GM18526 (cell line): ENCODE results near the gene SNIP1.
A peak's percentile ranks its signal among the peaks of the same experiment; 100 is the strongest.

Source experiments
- POLR2A ChIP-seq: IDR thresholded peaks from 3 replicates; pipeline ENCODE4 v1.6.1; 2011; ENCODE audit not compliant: insufficient read length; ENCODE audit errors: extremely low read depth

SNIP1 gene, protein sequence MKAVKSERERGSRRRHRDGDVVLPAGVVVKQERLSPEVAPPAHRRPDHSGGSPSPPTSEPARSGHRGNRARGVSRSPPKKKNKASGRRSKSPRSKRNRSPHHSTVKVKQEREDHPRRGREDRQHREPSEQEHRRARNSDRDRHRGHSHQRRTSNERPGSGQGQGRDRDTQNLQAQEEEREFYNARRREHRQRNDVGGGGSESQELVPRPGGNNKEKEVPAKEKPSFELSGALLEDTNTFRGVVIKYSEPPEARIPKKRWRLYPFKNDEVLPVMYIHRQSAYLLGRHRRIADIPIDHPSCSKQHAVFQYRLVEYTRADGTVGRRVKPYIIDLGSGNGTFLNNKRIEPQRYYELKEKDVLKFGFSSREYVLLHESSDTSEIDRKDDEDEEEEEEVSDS

DNA sequence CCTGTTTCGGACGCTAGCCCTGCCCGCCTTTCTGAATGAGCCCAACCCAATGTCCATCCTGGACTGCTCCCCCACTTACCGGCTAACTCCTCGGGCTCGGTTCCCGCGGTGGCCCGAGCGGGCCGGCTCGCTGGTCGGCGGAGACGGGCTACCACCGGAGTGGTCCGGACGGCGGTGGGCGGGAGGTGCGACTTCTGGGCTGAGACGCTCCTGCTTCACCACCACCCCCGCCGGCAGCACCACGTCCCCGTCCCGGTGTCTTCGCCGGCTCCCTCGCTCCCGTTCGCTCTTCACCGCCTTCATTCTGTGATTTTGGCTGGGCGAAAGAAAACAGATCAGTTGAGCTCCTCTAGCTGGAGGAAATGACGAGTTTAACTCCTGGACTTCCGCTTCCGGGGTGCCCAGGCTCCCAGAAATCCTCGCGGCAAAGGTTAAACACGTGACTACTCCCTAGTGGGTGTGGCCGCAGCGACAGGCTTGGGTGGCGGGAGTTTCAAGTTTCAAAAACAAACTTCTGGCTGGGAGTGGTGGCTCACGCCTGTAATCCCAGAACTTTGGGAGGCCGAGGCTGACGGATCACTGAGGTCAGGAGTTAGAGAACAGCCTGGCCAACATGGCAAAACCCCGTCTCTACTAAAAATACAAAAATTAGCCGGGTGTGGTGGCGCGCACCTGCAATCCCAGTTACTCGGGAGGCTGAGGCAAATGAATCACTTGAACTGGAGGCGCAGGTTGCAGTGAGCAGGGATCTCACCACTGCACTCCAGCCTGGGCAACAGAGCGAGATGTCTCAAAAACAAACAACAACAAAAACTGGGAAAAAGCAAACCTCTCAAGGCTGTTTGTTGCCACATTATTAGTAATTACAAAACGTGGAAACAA lies at the start of gene SNIP1:
Gene SNIP1, minus strand, starts transcription at position 367 of the 882 bp plus-strand sequence. Its CDS starts 64 bp downstream, at position 303.
- TF ChIP-seq POLR2A = peak; percentile 72

DNA sequence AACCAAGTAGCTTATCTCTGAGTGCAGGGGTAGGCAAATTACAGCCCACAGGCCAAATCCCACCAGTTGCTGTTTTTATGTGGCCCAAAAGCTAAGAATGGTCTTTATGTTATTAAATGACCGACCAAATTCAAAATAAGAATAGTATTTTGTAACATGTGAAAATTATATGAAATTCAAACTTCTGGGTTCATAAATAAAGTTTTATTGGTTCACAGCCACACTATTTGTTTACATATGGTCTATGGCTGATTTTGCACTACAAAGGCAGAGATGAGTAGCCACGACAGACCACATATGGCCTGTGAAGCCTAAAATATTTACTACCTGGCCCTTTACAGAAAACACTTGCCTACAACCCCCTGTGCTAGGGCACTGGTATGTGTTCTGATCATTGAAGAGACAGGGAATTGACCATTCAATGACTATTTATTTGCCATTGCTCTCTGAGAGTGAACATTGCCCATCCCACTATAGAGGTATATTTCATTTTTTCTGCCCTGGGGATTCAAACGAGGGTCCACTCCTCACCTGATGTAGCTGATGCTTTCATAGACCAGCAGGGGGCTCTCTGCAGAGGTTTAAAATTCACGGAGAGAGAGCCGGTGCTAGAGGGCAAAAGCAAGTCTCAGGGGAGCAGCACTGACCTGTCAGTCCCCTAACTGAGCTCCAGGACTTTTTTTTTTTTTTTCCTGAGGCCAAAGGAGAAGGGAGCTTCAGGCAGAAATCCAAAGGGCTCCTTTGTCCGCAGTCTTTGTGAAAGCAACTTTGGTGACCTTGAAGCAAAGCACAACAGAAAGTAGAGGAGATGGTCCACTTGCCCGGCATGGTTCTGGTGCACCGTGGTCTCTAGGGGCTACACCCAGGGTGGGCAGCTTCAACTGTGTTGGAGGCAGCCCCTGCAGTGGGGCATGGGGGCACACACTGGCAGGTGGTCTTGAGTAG lies 48.9 kb upstream of the SNIP1 start:
- TF ChIP-seq POLR2A = no peak

DNA sequence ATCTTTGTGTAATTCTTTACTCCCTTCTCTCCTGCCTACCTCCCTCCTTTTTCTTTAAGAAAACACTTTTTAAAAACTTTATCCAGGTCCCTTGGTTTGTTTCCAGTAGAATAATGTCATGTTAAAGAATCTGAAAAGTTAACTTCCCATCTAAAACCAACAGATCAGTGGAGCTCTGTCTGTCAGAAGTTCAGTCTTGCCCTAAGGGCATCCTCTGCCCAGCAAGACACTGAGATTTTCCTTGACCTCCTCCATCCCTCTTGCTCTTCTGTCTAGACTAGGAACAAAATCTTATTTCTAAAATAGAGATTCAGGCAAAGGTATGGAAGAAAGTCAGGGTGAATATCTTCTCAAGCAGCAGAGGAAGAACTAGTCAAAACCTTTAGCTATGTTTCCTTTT lies 47.3 kb upstream of the SNIP1 start:
- TF ChIP-seq POLR2A = no peak

DNA sequence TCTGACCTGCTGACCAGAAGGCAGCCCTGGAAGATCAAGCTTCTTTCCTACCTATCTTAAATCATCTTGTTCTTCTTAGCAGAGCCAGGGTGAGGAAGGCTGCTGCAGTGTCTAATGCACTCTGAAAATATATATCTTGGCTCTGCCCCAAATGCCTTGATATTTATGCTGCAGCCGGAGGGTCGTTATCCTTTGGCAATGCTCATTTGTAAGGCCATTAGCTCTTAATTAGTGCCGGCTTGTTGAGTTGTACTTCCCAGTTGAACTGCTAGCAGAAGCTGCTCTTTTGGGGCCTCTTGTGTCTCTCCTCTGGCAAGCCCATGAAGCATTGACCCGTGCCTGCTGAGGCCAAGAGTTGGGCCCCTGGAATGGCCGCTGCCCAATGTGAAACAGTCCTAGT lies 45.8 kb upstream of the SNIP1 start:
- TF ChIP-seq POLR2A = no peak

DNA sequence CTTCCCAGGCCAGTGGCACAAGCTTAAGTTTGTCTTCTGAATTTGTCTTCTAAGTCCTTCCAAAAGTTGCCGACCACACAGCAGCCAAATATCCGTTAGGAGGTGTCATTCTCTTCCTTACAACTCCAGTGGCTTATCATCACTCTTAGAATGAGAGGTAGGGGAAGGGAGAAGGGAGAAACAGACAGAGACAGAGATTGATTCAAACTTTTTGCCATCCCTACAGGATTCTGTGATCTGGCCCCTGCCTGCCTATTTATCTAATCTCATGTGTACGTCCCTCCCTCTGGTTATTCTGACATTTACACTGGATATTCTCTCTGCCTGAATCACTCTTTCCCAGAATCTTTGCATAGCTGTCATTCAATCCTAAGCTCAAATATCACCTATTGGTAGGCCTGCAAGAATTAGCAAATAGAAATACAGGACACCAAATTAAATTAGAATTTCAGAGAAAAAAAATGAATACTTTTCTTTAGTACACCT lies 42.1 kb upstream of the SNIP1 start:
- no peak for TF ChIP-seq POLR2A

DNA sequence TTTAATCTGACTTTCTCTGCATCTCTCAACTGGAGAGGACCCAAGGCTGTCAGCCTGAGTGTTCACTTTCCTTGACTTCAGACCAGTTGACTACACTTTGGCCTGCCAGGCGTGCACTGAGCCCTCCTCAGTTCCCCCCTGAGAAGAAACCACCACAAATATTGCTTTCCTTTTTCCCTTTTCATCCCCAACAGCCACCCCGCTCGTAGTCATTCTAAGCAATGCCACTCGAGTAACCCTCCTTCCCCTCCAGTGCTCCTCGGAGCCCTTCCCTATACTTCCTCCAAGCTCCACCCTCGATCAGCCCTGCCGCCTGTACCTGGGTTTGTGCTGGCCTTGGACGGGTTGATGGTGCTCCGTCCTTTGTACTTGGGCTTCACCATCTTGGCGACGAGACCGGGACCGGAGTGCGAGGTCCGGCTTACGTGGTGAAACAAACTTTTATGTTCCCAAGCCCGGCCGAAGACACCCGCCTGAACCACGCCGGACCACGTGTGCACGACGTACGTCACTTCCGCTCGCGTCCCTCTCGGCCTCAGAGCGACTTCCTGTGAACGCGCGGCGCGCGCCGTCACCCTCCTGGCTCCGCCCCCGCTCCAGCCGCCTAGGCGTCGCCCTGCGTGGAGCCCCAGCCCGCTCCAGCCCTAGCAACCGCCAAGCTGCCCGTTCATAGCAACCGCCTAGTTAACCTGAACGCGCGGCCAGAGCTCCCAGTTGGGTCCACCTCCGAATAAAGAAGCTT lies 41.5 kb upstream of the SNIP1 start, which contains the start of gene GNL2:
Gene GNL2, minus strand, starts transcription at position 498 of the 742 bp plus-strand sequence. Its CDS starts 115 bp downstream, at position 383.
- peak; percentile 92 for TF ChIP-seq POLR2A

DNA sequence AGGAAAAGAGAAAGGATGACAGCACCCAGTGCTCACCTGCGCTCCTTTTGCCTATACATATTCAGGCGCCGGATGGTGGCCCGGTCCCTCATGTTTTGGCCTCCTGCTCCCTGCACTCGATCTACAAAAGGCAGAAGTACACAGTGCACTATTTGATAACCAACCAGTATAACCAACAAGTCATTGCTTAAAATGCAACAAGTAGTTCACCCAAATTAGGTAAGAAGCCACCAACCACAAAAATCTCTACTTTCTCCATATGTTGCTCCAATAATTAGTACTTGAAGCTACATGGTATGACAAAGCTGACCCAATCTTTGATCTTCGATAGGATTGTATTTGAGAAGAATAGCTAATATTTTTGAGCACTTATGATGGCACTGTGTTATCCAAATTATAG lies 39.6 kb upstream of the SNIP1 start:
- TF ChIP-seq POLR2A = no peak

DNA sequence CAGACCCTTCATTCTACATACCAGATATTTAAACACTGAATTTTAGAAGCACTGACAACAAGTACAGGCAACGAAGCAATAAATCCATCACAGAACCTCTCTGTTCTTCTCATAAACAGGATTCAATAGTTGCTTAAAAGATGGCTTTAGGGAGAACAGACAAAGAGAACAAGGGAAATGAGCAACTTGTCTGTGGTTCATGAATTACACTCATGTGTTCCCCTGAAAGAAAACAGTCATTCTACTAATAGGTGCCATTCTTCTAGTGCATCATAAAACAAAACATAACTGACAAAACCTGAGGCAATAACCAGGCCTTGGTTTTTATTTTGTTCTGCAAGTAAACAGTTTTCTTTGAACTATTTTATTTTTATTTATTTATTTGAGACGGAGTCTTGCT lies 34.8 kb upstream of the SNIP1 start:
- no peak for TF ChIP-seq POLR2A

DNA sequence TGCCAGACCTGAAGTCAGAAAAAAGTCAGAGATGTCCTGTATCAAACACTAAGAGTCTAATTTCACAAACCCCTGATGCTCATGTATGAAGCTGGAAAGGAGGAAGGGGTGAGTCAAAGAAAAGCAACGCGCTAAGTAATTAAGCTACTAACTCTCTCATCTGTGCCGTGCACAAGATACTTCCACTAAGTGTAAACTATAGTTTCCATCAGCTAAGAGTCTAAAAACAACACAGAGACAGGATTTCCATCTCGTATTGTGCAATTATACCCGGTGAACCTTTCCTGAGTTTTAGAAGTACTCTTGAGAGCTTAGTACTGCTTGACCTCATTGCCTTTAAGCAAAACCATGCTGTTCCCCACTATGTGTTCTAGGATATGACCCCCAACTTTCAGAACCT lies 21.6 kb upstream of the SNIP1 start:
- TF ChIP-seq POLR2A = no peak

DNA sequence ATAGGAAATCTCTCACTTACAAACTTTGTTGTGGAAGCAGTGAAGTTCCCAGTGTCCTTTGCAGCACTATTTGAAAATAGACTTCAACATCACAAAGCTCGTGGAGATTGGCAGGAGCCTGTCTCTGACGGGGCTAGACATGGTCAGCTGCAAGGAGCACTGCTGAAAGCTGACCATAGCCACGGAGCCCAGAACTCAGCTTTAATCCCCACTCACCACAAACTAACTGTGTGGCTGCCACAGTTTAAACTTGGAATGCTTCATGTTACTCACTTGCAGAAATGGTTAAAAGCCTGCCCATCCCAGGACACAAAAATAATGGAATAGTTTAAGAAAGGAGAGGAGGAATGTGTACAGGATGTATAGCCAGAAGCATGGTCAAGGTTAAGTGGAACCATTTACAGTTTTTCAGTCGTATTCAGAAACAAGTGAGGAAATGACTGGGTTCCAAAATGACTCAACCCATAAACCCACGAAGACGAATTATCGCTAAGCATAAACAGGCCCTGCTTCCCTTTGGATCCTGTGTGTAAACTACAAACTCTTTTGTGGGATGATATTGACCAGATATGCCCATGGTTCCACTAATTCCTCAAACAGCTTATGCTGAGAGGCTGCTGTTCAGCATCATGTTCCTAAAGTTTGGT lies 20.9 kb upstream of the SNIP1 start:
- no peak for TF ChIP-seq POLR2A

DNA sequence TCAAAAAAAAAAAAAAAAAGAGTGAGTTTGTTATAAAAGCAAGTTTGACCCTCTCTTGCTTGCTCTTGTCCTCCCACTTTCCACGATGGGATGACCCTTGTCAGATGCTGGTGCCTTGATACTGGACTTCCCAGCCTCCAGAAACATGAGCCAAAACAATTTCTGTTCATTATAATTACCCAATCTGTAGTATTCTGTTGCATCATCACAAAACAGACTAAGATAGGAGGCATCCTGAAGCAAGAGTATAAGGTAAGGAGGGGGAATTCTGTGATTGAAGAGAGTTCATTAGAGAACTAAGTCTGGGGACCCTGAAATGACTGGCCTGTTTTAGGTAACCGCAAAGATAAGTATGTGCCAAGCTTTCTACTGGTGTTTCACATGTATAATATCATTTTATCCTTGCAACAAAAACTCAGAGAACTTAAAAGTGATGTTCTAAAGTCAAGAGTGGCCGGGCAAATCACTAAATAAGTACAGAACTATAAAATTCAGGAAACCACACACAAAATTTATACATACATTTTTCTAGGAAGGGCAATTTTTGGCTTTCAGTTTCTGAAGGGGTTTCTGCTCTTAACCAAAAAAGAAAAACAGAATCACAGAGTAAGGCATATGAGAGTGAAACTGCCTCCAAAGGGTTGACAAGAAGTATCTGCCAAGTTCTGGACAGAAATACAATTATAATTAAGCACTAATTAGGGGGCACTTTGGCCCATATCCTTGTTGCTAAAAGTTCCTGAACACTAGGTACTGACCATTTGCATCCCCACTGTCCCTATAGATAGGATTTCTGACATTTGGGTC lies 16.6 kb upstream of the SNIP1 start:
- TF ChIP-seq POLR2A = no peak

DNA sequence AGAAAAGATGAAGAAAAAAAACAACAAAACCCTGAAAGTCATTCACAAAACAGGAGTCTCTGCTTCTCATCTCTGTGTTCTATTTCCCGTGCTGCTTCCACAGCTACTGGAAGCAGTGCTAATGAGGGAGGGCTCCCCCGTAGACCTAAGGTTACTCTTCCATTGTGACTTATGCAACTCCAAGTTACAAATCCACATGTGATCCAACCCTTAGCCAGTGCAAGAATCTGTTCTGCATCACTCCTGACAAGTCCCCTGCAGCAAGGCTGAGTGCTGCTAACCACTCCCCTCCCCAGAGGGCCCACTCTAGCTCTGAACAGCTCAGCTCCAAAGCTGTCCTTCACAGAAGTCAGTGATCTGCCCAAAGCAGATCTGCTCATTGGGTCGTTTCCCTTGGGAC lies 12.9 kb upstream of the SNIP1 start:
- no peak for TF ChIP-seq POLR2A

DNA sequence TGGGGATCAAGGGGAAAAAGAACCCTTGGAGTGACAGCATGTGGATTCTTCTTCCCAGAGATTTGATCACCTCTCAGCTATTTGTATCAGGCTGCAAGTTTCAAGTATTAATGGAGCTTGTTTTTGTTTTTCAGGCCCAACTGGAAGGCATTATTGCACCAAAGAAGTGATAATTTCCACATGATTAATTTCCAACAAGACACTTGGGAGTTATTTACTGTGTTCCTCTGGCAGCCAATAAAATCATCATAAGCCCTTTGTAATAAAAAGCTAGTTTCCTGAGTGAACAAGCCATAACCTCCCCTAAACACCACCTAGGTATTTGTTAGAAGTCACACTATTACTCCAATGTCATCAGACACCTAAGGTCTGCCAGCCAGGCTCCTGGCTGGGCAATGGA lies 10.8 kb upstream of the SNIP1 start:
- TF ChIP-seq POLR2A = no peak
